DMS 273 treated with DMSO at 0.1 percent for 48 hours (cell line): ENCODE results near the gene DERL3.
A peak's percentile ranks its signal among the peaks of the same experiment; 100 is the strongest.
"Not testable (repeated sequence)": the region's sequence is repeated elsewhere in the genome, so short reads cannot be mapped to it uniquely, and the experiment has no call there.

Source experiments
- DNase-seq: peaks from one replicate; lab custom pipeline; 2025; lab: John Stamatoyannopoulos, UW

Gene DERL3

GRCh38 chr22:23838681-23839468 lies at the start of gene DERL3:
Gene DERL3 (minus strand): TSS chr22:23839006. CDS start chr22:23838987, 19 bp downstream.
- DNase-seq: peak; percentile 95

DNA sequence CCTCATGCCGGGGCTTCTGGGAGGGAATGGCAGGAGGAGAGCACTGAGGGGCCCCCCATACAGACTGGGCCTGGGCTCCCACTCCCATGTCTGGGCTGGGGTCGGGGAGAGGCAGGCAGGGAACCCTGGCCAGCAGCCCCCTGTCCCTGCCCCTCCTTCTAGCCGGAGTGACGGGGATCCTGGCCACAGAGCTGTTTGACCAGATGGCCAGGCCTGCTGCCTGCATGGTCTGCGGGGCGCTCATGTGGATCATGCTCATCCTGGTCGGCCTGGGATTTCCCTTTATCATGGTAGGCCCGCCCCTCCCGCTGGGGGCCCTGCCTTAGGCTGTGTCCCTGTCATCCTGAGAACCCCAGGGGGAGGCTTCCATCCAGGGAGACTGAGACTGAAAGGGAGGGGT lies 45.3 kb upstream of the DERL3 start:
- no peak for DNase-seq

GRCh38 chr22:23883658-23884057 lies 44.9 kb upstream of the DERL3 start:
- DNase-seq: no peak

- DNase-seq: no peak
Observed at GRCh38 chr22:23882370-23882769, 43.6 kb upstream of the DERL3 start.

- no peak for DNase-seq
Observed at GRCh38 chr22:23878219-23878618, 39.4 kb upstream of the DERL3 start.

DNA sequence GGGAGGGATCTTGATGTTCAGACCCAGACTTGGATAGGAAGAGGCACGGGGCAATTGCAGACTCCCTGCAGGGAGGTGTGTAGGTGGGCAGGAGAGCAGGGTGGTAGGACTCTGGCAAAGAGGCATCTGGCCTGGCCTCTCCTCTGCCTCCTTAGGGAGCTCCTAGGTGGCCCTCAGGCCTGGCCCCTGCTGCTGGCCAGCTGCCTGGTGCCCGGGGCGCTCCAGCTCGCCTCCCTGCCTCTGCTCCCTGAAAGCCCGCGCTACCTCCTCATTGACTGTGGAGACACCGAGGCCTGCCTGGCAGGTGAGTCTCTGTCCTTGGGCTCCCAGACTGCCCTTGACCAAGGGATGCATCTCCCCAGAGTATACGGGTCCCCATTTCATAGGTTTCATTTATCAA lies 38.8 kb upstream of the DERL3 start:
- no peak for DNase-seq

DNA sequence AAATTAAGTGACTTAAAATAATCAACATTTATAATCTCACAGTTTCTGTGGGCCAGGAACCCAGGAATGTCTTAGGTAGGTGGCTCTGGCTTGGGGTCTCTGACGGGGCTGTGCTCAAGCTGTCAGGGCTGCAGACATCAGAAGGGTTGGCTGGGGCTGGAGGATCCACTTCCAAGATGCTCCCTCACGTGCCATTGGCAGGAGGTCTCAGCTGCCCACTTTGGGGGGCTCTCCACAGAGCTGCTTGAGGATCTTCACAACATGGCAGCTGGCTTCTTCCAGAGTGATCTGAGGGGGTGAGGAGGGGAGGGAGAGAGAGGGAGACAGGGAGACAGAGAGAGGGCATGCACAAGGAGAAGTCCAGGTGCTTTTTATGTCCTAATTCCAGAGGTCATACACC lies 37.0 kb upstream of the DERL3 start:
- no peak for DNase-seq

DNA sequence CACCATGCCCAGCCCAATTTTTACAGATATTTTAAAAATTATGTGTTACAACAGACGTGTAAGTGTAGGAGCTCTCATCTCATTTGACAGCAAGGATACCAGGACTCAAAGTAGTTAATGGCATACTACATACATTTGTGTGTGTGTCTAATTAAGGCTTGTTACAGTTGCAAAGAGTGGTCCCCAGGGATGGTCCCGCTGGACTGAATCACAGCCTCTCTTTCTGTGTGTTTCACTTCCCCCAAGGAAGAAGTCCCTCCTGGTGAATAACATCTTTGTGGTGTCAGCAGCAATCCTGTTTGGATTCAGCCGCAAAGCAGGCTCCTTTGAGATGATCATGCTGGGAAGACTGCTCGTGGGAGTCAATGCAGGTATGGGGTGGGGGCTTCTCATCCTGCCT lies 36.1 kb upstream of the DERL3 start:
- no peak for DNase-seq

DNA sequence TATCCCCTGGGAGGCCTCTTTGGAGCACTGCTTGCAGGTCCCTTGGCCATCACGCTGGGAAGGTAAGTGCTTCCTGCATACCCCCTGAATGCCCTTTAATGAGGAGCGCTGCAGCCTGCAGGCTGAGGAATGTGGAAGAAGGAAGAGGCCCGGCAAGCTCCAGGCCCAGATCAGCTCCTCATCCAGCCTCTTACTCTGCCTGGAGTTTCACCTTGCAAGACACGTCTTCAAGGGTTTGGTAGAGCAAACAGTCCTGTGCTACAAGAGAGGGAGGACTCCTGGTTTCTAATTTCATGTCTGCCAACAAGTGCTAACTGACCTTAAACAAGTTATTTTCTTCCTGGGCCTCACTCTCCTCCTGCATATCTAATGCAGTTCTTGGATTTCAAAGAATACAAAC lies 29.8 kb upstream of the DERL3 start:
- DNase-seq: no peak

DNA sequence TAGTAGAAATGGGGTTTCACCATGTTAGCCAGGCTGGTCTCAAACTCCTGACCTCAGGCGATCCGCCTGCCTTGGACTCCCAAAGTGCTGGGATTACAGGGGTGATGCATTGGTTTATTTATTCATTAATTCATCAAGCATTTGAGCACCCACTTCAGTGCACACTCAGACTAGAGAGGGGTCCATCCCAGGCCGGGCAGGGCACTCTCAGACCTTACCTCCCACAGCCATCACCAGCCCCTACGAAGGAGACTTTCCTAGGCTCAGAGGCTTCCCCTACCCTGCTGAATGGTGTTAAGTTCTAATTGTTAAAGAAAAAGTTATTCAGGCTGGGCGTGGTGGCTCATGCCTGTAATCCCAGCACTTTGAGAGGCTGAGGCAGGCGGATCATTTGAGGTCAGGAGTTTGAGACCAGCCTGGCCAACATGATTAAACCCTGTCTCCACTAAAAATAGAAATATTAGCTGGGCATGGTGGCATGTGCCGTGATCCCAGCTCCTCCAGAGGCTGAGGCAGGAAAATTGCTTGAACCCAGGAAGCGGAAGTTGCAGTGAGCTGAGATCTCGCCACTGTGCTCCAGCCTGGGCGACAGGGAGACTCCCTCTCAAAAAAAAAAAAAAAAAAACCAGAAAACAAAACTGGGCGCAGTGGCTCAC lies 25.8 kb upstream of the DERL3 start:
- DNase-seq: not testable (repeated sequence)

GRCh38 chr22:23862103-23862502 lies 23.3 kb upstream of the DERL3 start:
- no peak for DNase-seq

DNA sequence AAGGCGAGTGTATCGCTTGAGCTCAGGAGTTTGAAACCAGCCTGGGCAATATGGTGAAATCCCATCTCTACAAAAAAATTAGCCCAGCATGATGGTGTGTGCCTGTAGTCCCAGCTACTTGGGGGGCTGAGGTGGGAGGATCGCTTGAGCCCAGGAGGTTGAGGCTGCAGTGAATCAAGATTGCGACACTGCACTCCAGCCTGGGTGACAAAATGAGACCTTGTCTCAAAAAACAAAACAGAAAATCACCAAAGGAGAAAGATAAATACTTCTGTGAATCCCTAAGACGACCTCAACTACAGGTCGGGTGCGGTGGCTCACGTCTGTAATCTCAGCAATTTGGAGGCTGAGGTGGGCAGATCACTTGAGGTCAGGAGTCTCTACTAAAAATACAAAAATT lies 21.4 kb upstream of the DERL3 start:
- not testable (repeated sequence) for DNase-seq

GRCh38 chr22:23859201-23859600 lies 20.4 kb upstream of the DERL3 start:
- DNase-seq: no peak

GRCh38 chr22:23858484-23858815 lies 19.6 kb upstream of the DERL3 start:
- DNase-seq: no peak

GRCh38 chr22:23857606-23858483 lies 19.0 kb upstream of the DERL3 start, which contains the start of gene SLC2A11:
Gene SLC2A11 (plus strand): TSS chr22:23857875. CDS start chr22:23858000, 125 bp downstream.
- DNase-seq: peak; percentile 89

DNA sequence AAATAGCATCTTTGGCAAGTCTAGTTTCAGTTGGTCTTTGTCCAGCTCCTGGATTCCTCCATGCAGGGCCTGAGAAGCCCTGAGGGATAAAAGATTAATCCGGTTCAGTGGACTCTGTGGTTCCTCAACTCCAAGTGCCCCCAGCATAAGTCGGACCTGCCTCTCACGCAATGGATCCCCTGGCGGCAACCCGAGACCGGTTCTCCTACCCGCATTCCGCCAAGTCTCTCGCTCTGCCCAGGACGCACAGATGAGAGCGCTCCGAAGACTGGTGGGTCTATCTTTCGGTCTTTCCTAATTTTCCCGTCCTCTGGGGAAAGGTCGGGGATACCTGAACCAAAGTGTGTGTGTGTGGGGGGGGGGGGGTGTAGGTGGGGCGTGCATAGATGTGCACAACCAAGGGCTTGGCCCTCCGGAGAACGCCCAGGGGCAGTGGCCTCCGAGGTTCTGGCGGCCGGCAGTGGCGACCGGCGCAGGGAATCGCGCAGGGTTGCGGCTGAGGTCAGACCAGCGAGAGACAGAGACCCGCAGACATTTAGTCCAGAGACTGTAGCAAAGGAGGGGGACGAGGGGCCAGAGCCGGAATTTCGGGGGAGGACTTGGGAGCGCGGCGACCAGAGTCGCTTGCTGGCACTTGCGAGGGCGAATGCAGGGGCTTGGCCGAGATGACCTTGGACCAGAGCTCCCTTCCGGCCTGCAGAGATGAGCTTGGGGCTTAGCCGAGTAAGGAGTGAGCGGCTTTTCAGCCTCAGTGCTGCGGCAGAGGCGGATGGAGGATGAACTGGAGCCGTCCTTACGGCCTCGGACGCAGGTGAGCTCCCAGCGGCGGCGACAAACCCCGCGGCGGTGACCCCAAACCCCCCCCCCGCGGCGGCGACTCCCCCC lies 18.2 kb upstream of the DERL3 start:
- DNase-seq: no peak

DNA sequence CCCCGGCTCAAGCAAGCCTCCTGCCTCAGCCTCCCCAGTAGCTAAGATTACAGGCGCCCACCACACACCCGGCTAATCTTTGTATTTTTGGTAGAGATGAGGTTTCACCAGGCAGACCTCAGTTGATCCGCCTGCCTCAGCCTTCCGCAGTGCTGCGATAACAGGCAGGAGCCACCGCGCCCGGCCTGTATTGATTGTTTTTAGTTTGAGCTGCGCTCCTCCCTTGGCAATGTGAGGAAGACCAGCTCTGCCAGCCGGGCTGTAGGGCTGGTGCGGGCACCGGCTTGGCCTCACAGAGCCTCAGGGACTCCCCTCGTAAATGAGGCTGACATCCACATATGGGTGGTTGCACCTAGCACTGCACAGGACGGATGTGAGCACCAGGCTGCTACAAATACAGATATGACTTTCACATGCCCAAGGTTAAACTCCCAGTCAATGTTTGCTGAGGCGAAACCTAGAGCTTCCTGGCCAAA lies 11.4 kb upstream of the DERL3 start:
- DNase-seq: no peak

- no peak for DNase-seq
Observed at GRCh38 chr22:23849009-23850006, 10.5 kb upstream of the DERL3 start.

- DNase-seq: no peak
Observed at GRCh38 chr22:23847991-23848864, 9.4 kb upstream of the DERL3 start.
